Cardiac fibroblast (primary cell): ENCODE results near the gene FAM149A.

Source experiments
- DNase-seq, 2 donors: peaks; one replicate each; pipeline versions ENCODE4 v3.0.0 to v3.0.0-alpha.2; 2010; ENCODE audit warnings: low read depth in 2 of 2
- H3K4me3 ChIP-seq, 2 donors: replicated peaks in 1 of 2; 1 replicate in 1 of 2; 2 replicates in 1 of 2; pipeline ENCODE4 v1.5.1; 2011; ENCODE audit warnings: low read depth in 2 of 2, low read length in 2 of 2, mild to moderate bottlenecking in 2 of 2, moderate library complexity in 1 of 2
- TF ChIP-seq, protein P1 (sequence below): IDR thresholded peaks from one replicate; pipeline ENCODE4 v1.5.1; 2011; ENCODE audit warnings: low read depth, mild to moderate bottlenecking, low read length, inconsistent platforms

FAM149A gene

DNA sequence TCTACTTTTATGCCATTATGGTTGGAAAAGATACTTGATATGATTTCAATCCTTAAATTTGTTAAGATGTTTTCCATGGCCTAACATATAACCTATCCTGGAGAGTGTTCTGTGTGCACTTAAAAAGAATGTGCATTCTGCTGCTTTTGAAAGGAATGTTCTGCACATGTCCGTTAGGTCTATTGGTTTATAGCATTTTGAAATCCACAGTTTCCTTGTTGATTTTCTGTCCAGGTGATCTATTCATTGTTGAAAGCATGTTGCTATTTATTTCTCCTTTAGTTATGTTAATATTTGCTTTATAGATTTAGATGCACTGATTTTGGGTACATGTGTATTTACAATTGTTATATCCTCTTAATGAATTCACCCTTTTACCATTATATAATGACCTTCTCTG, 117.1 kb downstream of the FAM149A start:
- no peak overlapping the region for H3K4me3 ChIP-seq
- TF ChIP-seq, protein P1, sequence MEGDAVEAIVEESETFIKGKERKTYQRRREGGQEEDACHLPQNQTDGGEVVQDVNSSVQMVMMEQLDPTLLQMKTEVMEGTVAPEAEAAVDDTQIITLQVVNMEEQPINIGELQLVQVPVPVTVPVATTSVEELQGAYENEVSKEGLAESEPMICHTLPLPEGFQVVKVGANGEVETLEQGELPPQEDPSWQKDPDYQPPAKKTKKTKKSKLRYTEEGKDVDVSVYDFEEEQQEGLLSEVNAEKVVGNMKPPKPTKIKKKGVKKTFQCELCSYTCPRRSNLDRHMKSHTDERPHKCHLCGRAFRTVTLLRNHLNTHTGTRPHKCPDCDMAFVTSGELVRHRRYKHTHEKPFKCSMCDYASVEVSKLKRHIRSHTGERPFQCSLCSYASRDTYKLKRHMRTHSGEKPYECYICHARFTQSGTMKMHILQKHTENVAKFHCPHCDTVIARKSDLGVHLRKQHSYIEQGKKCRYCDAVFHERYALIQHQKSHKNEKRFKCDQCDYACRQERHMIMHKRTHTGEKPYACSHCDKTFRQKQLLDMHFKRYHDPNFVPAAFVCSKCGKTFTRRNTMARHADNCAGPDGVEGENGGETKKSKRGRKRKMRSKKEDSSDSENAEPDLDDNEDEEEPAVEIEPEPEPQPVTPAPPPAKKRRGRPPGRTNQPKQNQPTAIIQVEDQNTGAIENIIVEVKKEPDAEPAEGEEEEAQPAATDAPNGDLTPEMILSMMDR = no peak
- DNase-seq = no peak
